ENCODE measurements around the gene PTPN1. TPM values are rescaled to one million over a fixed set of nuclear protein-coding genes. Genes with fewer than 3 reads are reported as not detected.
"Not testable (repeated sequence)": the region's sequence is repeated elsewhere in the genome, so short reads cannot be mapped to it uniquely, and the experiment has no call there.

PTPN1 gene
- polyA plus RNA-seq, 1 donor = 32.1 TPM

DNA sequence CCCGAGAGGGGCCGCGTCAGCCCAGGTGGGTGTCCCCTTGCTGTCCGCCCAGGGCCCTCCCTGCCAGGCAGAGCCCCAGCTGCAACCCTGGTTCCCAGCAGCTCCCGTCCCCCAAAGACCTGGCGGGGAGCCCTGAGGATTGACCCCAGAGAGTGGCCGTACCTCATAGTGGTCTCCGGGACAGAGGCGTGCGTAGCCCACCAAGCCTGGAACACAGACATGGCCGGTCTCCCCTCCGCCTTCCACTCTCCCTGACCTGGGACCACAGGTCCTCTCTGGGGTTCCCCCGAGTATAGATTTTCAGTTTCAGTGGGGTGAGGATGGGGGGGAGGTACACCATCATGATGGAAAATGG is 98.5 kb downstream of the PTPN1 start:
- DNase-seq = no peak

DNA sequence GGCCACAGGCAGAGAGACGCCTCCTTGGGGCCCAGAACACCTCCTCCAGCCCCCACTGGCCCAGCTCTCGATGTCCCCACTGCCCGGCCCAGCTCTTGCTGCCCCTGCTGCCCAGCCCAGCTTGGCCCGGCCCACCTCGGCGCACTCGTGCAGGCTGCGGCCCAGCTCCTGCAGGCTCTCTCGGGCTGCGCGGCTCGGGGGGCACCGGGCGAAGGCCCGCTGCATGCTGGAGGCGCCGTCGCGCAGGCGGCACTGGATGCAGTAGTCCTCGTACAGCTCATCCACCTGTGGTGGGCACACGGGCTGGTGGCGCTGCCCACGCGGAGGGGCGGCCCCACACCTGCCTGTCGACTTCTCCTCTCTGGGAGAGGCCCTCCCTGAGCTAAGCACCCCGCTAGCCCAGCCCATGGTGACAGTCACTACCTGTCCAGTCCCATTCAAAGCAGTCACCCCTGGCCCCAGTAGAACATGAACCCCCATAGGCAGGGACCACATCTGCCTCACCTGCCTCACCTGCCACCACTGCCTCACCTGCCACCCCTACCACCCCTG is 99.3 kb downstream of the PTPN1 start:
- no peak for DNase-seq

DNA sequence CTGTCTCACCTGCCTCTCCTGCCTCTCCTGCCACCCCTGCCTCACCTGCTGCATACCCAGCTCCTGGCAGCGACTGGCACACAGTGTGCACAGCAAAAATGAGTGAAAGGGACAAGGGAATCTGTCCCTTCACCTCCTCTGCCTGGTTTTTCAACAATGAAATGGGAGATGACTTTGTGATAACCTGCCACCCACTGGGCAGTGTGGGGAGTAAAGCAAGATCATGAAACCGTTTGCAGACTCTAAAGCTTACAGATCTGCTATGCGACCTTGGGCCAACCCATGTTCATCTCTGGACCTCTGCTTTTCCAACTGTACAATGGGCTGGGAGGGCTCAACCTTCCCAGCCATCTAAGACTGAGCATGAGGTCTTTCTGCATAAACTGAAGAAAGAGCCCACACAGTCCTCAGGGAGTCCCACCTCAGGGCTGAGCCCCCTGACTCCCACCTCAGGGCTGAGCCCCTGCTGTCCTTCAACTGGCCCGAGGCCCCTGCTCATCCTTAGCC is 100.1 kb downstream of the PTPN1 start:
- no peak for DNase-seq

DNA sequence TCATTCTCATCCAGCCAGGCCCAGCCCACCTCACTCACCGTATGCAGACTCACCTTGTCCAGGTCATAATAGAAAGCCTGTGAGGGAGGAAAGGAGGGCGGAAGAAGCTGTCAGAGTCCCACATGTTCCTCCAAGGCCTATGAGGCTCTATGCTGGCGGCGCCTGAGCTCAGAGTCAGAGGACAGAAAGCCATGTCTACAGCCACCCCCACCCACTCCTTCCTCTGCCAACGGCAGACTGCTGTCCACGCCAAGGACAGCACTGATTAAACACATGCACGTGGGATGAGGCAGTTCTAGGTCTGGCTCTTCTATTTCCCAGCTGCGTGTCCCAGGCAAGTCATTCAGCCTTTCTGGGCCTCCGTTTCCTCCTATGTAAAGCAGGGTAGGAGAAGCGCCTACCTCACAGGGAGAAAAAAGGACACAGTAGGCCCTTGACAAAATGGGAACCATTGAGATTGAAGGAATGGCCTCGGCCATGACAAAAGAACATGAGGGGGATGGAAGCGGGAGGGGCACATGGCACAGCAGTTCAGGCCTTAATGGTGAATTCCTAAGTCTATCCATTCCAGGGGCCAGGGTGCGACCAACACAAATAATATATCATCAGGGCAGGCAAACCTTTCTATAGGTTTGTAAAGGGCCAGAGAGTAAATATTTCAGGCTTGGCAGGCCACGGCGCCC is 101.1 kb downstream of the PTPN1 start:
- no peak for DNase-seq

DNA sequence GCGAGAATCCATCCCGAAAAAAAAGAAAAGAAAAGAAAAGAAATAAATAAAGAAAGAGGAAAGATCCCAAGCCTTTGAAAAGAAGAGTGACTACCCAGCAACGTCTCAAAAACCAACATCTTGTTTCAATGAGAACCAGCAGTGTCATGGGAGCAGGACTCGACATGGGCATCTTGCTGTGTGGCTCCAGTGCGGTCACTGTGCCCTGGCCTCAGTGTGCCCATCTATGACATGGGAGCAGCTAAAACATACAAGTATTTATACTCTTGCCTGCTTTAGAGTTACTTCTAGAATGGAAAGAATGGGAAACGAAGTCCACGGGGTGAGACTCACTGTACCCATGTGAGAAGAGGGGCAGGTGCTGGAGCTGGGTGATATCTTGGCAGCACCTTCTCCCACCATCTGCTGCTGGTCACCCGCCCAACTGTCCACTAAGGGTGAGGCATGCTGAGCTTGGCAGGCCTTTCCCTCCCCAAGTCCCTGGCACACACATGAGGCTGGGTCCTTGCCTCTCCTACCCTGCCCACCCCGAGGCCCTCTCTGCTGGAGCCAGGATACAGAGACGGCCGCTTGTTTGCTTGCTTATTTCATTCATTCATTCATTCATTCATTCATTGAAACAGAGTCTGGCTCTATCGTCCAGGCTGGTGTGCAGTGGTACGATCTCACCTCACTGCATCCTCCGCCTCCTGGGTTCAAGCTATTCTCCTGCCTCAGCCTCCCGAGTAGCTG is 103.4 kb downstream of the PTPN1 start:
- DNase-seq = no peak

DNA sequence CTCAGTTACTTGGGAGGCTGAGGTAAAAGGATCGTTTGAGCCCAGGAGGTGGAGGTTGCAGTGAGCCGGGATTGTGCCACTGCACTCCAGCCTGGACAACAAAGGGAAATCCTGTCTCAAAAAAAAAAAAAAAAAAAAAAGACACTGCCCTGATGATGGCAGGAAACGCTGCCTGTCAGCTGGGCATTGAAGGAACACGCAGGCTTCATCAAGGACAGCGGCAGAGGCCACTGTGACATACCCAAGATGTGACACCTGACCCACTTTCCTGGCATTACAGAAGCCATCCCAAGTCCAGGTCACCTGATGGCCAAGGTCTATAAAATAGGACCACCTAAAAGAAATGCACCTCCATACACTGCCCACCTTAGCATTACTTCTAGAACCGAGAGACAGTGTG is 105.2 kb downstream of the PTPN1 start:
- DNase-seq = no peak

DNA sequence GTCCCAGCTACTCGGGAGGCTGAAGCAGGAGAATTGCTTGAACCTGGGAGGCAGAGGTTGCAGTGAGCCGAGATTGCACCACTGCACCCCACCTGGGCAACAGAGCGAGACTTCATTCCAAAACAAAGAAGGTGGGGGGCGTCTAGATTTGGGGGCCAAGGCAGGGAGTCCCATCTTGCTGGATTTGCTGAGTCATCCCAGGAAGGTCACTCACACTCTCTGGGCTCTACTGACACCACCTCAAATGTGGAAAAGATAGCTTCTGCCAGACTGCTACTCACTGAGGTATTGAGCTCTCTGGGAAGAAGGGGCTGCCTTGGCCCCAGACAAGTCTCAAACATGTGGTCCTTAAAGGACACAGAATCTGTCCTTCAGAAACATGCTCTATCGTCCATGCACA is 106.8 kb downstream of the PTPN1 start:
- DNase-seq = no peak

DNA sequence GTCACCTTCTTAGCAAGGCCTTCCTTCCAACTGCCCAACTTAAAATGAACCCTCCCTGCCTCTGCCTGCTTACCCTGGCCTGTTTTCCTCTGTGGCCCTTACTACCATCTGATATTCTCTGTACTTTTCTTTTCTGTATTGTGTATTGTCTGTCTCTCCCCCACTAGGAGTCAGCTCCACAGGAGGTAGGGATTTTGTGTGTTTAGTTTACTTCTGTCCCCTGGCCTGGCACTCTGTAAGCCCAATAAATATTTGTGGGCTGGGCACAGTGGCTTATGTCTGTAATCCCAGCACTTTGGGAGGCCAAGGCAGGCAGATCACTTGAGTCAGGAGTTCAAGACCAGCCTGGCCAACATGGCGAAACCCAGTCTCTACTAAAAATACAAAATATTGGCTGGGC is 108.4 kb downstream of the PTPN1 start:
- no peak for DNase-seq

DNA sequence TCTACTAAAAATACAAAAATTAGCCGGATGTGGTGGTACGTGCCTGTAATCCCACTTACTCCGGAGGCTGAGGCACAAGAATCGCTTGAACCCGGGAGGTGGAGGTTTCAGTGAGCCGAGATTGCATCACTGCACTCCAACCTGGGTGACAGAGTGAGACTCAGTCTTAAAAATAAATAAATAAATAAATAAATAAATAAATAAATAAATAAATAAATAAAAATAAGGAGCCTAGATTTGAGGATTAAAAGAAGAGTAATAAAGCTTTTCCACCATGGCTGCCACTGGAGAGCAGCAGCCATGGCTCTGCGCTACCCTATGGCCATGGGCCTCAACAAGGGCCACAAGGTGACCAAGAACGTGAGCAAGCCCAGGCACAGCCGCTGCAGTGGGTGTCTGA is 110.3 kb downstream of the PTPN1 start:
- not testable (repeated sequence) for DNase-seq

DNA sequence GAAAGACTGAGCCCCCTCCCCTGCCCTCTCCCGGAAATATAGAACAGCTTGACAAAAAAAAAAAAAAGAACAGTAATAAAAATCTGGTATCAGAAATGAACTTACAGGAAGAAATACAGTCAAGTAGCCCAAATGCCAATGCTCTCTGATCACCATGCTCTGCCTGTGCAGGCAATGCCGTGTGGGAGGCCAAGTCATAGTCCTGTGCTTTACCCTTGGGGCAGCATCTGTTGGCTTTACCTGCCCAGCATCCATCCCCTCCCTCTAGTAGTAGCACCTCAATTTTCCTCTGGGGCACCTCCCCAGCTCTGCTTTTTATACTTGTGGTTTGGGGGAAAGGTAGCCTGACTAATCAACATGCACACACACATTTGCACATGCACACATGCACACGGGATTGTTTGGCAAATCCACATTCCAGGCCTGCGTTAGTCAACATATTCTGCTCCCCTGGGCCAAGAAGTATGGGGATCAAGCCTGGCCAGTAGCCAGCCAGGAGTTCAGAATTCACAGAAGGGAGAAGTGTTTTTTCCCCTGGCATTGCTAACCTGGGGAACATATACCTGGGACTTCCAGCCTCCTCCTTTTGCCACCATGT is 111.0 kb downstream of the PTPN1 start:
- DNase-seq = no peak

DNA sequence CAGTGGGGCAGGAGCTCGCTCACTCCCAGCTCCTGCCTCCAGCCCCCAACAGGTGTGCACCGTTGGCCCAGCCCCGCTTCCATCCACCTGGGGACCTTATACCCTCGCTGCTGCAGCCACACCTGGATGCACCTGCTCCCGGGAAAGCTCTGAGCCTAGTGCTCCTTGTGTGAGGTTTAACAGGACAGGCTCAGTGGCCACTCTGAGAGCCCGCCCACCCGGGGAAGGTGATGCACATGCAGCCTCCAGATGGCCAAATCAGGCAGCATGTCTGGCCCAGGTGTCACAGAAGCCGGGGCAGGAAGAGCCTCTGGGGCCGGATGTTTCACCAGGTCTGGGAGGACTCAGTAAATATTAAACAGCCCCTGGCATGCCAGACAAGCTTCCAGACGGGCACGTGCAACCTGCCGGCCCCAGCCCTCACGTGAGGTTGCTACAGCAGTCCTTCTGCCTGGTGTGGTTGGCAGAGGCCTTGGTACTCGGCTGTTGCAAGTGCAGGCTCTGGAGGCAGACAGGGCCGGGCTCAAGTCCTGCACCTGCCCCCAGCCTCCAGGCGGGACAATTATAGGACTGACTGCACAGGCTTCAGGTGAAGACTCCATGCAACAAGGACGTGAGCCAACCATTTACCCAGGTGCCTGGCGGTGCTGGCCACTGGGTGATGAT is 114.3 kb downstream of the PTPN1 start:
- no peak for DNase-seq

DNA sequence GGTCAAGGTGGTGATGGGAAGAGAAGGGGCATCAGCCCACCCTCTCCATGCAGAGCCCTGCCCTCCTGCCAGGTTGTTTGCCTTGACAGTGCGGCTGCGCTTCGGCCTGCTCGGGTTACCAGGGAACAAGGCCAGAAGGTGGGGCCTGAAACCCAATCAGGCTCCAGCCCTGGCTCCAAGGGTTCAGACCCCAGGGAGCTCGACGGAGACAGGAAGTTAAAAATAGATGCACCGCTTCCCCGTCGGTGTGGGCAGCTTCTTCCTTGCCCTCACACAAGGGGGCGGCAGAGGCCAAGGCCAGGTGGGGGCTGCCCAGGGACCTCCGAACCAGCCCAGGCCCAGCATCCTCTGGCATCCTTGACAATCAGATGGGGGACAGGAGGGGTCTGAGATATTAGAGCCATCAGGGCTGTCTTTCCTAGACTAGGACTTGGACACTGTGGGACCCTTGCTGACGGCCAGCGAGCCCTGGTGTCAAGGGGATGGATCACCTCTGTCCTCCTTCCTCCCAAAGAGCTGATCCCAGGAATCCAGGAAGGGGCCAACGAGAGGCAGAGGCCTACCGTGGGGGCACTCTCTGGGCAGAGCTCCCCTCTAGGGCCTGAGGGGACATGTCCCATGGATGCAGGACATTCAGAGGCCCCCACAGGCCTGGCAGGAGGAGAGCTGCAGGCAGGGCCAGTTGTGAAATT is 115.9 kb downstream of the PTPN1 start:
- DNase-seq = no peak

DNA sequence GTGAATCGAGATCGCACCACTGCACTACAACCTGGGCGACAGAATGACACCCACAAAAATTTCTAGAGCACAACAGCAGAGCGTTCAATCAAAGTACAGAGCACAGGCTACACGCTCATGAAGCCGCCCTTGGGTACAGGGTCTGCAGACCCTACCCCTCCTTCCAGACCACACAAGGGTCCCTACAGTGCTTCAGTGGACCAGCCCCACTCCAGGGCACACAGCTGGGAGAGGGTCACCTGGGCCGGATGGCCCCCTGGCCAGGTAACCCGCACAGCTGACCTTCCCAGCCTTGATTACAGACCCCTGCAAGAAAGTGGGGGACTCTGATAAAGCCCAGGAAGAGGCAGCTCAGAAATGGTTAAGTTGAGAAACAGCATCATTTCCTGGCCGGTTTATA is 117.6 kb downstream of the PTPN1 start:
- no peak for DNase-seq

DNA sequence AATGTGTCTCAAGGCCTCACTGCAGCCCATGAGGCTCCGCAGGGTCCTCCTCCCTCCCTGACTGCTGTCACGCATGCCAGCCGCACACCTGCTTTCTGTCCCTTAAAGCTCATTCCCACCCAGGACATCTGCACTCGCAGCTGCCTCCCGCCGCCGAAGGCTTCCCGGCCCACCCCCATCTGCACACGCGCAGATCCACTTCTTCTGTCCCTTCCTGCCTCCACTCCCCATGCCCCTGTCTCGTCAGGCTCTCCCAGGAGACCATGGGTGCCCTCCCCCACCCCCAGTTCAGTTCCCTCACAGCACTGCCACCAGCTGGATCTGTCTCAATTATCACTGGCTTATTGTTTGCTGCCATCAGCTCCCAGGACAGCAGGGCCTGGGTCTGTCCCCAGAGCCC is 118.1 kb downstream of the PTPN1 start:
- no peak for DNase-seq

DNA sequence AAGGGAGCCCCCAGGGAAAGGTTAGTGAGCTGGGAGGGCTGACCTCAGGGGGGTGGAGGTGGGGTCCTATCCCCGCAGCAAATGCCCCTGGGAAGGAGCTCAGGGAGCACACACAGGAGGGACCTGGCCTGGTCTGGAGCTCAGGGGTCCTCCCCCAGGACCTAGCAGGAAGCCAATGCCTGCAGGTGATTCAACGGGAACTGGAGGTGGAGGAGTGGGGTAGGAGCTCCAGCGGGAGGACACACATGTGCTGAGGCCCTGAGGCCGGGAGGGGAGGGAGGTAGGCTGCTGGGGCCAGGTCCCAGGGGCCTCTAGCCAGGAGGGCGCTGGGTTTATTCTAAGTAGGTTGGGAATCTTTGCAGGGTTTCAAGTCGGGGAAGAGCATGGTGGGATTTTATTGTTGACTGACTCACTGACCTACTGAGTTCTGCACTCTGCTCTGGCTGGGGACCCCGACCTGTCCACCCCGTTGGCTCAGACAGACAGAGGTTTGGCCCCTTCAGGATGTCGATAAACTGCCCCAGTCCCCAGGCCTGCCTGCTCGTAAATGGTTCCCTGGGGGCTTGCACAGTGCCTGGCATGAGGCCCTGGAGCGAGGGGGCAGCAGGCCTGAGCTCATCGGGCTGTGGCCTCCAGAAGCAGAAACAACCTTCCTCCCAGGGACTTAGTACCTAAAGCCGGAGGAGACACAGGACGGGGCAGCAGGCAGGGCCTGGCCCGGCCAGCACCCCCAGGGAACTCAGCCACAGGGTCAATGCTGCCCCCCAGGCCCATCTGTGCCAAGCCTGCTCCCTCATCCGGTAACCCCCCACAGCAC is 118.9 kb downstream of the PTPN1 start:
- DNase-seq = no peak

DNA sequence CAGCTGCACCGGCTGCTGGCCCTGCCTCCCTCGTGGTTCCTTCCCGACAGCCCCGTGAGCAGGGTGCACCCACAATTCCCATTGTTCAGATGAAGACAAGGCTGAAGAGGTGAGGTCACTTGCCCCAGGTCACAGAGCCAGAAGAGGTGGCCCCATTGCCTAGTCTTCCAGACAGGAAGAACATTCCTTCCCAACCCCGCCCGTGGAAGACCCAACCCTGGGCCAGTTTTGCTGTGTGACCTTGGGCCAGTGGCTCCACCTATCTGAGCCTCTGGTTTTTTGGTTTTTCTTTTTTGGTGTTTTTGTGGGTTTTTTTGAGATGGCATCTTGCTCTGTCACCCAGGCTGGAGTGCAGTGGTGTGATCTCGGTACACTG is 119.5 kb downstream of the PTPN1 start:
- no peak for DNase-seq

DNA sequence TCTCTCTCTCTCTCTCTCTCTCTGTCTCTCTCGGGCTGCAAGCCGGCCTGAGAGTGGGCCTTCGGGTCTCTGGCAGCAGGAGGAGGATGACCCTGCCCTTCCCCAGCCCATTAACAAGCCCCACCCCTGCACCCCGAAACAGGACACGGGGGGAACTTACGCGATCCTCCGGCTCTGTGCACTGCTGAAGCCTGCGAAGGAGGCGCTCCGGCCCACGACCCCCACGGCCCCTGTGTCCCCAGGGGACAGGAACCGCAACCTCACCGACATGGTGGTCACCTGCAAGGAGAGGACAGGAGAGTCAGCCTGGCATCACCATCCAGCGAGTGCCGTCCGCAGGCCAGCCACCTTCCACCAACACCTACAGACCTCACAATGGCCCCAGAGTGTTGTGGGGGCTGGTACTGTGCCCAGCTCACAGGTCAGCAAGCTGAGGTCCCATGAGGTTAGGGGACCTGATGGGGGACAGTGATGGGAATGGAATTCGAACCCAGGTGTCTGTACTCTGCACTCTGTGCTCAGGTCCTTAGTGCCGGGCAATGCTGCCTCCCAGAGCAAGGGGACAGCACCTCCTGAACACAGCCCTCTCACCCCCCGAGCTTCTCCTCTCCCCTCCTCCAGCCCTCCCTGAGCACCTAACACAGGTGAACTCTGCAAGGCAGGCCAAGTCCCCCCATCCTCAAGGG is 120.5 kb downstream of the PTPN1 start:
- no peak for DNase-seq

DNA sequence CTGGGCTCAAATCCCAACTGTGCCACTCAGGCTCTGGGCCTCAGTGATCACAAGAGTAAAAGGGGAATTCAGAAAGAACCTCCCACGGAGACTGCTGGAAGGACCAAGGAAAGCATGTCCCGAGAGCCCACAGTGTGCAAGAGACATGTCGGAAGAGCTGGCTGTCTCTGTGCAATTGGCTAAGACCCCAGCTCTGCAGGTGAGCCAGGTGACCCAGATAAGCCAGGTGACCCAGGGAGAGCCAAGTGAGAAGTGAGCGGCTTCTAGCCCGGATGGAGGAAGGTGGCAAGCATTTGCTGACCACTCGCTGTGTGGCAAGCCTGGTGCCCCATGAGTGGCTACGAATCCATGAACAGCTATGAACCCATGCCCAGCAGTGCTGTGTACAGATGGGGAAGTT is 122.1 kb downstream of the PTPN1 start:
- no peak for DNase-seq

DNA sequence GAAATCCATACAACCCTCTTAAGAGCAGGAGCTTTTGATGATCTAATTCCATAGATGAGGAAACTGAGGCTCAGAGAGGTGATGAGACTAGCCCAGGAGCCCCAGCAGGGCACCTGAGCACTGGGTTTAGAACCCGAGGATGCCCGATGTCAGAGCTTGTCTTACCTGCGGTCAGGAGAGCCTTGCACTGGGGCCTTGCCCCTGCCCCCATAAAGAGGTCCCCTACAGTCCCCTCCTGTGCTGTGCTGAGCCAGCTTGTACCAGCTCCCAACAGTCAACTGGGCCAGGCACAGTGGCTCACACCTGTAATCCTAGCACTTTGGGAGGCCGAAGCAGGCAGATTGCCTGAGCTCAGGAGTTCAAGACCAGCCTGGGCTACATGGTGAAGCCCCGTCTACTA is 122.5 kb downstream of the PTPN1 start:
- DNase-seq = no peak

DNA sequence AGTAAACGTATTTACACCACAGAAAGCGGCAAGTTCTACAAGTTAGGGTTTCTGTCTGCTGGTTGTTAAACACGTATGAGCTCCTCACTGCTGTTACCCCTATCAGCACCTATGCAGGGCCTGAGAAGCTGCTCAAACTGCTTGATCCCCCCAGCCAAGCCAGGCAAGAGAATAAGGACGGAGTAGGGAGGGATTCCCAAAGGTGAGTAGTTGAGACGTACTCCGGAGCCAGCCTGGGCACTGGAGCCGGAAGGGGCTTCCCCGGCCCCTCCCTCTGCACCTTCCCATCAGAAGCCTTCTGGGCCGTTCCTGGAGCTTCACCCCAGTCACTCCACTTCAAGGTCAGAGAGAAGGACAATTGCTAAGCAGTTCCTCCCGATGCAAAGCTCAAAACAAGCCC is 123.2 kb downstream of the PTPN1 start:
- DNase-seq = no peak

DNA sequence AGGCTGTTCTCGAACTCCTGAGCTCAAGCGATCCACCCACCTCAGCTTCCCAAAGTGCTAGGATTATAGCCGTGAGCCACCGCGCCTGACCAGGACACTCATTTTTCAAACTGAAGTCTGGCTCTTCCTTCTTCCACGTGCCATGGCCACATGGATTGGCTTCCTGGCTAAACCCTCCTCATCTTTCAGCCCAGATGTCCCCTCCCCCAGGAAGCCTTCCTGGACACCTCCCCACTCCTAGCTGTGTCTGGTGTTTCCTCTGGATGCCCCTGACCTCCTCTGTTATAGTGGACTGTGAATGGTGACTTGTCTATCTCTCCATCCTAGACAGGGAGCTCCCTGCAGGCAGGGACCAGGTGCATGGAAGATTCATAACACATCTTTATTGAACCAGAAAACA is 124.0 kb downstream of the PTPN1 start:
- DNase-seq = no peak
